NCI-H1694 (cell line): ENCODE measurements around the gene IFNL1.
"Not testable (repeated sequence)": the region's sequence is repeated elsewhere in the genome, so short reads cannot be mapped to it uniquely, and the experiment has no call there.

Source experiments
- DNase-seq: peaks from one replicate; lab custom pipeline; 2025; lab: John Stamatoyannopoulos, UW

Gene IFNL1

DNA sequence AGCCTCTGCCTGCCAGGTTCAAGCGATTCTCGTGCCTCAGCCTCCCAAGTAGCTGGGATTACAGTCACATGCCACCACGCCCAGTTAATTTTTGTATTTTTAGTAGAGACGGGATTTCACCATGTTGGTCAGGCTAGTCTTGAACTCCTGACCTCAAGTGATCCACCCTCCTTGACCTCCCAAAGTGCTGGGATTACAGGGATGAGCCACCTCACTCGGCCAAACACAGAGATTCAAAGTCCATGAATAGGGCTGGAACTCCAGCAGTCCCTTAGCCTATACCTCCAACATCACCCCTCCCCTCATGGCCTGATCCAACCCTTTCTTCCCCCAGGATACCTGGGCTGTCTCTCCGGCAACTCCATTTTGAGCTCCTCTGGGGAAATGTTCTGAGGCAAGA, 36.5 kb downstream of the IFNL1 start:
- not testable (repeated sequence) for DNase-seq

DNA sequence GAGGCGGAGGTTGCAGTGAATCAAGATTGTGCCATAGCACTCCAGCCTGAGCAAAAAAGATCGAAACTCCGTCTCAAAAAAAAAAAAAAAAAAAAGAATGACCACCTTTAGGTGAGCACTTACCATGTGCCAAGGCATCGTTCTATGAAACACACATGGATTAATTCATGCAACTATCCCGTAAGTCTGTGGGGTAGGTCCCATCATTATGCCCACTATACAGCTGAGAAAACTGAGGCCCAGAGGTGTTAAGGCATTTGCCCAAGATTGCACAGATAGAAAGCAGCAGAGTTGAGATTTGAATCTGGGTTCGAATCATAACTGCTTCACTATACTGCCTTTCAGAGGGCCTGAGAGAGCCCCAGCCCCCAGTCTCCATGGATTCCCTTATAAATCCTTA, 37.3 kb downstream of the IFNL1 start:
- no peak for DNase-seq

DNA sequence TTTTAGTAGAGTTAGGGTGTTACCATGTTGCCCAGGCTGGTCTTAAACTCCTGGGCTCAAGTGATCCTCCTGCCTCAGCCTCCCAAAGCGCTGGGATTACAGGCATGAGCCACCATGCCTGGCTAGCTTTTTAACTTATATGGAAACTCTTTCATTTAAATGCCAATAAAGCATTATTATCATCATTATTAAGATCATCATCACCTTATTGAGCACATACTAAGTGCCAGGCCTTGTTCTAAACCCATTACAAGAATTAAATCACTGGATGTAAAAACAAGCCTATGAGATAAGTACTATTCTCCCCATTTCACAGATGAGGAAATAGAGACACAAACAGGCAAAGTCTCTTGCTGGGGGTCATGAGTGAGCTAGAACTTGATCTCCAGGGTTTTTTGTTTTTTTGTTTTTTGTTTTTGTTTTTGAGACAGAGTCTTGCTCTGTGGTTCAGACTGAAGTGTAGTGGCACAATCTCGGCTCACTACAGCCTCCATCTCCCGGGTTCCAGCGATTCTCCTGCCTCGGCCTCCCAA, 38.3 kb downstream of the IFNL1 start:
- DNase-seq, result no peak

DNA sequence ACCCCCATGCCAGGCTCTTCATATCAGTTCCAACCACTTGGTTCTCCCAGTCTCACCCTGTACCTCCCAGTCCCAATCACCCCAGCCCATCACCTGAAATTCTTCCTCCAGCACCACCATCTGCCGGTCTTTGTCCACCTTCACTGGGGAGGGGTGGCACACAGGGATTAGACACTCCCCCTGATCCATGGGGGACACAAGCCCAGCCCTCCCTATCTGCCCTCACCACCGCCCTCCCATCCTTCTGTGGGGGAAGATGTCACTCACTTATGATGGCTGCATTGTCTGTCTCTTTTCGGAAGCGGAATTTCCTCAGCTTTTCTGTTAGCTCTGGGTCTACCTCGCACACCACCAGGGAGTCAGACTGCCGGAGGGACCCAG, 39.0 kb downstream of the IFNL1 start:
- DNase-seq, result no peak

DNA sequence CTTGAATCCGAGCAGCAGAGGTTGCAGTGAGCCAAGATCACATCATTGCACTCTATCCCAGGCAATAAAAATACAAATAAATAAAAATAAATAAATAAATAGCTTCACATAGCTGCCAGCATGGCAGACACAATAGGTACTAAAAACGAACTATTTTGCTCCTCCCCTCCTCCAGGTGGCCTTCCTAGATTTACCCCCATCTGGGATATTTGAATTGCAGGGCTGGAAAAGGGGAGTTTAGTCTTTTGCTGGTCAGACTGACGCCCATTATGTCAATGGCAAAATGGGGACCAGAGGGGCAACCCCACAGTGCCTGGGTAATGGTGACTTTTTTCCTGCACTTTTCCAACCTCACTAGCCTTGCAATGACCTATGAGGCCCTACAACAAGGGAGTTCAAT, 40.3 kb downstream of the IFNL1 start:
- no peak for DNase-seq

DNA sequence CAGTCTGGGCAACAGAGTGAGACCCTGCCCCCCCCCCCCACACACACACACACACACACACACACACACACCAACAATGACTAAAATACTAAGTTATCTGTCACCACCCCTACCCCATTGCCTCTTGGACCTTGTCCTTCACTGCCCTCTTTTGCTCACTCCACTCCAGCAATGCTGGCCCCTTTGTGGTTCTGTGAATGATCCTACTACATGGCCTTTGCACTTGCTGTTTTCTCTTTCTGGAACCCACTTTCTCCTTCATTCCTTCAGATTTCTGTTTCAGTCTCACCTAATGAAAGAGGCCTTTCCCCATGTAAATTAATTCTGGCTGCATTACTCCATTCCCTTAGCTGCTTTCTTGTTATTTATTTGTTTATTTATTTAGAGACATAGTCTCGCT, 43.5 kb downstream of the IFNL1 start:
- no peak for DNase-seq

DNA sequence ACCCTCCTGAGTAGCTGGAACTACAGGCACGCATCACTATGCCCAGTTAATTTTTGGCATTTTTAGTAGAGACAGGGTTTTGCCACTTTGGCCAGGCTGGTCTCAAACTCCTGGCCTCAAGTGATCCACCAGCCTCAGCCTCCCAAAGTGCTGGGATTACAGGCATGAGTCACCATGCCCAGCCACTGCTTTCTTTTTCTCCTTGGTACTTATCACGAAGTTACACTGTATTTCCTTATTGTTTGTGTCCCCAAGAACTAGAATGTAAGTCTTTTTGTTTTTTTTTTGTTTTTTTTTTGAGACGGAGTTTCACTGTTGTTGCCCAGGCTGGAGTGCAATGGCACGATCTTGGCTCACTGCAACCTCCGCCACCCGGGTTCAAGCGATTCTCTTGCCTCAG, 43.9 kb downstream of the IFNL1 start:
- DNase-seq, result not testable (repeated sequence)

DNA sequence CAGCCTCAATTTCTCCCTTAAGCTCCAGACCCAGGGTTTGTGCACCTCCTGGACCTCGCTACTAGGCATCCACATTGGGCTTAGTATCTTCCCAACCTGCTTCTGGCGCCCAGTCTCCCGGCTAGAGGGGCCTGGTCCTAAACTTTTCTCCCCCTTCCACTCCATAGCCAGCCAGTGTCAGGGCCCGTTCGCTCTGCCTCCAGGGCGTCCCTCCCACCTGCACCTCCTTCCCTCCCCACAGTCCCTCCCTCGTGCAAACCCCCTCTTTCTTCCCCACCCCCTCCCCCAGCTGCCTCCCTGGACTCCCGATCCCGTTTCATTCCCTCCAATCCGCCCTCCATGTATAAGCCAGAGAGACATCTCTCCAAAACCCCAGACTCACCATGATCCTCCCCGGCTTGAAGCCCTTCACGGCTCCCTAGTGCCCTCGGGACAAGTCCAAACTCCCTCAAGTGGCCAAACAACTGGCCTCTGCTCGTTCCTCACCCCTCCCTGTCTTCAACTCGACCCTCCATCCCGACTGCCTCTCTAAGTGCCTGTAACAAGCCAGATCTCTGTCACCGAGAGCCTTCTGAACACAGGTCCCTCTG, 45.0 kb downstream of the IFNL1 start:
- DNase-seq, result no peak

DNA sequence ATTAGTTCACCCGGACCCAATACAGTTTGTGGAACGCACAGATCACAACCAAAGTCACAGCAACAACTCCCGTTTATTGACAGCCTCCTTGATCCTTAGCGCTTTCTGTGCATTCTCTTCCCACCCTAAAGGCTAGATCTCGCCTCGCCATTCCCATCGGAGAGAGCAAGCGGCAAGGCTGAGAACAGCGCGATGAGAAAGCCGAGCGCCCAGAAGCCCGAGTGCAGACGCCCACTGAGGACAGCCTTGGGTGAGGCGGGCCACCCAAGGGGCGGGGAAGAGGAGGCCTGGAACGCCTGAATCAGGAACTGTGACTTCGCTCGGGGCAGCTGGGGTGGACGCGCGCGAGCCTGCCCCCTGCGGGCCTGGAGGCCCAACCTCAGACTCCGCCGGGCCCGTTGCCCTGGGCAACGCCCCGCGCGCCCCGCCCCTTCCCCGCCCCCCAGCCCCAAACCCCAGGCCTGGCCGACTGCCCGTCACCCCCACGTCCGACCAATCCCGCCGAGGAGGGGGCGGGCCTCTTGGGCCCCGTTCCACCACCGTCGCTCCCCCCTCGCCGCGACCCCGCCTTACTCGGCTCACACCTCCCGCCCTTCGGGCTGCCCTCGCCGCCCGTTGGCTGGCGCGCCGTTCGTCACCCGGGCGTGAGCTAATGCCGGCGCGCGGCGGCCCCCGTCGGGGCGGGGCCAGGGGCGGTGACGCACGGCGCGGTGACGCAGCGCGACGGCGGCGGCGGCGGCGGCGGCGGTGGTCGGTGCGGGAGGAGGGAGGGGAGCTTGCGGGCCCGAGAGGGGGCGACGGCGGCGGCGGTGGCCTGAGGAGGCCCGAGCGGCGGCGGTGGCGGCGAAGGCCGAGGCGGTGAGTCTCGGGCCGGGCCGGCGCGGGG, 45.8 kb downstream of the IFNL1 start, which contains the start of gene SAMD4B:
TSS of gene SAMD4B (plus strand) at position 703 of the 886 bp plus-strand sequence. CDS start 14,473 bp downstream, outside the sequence.
- DNase-seq, result peak; percentile 97

DNA sequence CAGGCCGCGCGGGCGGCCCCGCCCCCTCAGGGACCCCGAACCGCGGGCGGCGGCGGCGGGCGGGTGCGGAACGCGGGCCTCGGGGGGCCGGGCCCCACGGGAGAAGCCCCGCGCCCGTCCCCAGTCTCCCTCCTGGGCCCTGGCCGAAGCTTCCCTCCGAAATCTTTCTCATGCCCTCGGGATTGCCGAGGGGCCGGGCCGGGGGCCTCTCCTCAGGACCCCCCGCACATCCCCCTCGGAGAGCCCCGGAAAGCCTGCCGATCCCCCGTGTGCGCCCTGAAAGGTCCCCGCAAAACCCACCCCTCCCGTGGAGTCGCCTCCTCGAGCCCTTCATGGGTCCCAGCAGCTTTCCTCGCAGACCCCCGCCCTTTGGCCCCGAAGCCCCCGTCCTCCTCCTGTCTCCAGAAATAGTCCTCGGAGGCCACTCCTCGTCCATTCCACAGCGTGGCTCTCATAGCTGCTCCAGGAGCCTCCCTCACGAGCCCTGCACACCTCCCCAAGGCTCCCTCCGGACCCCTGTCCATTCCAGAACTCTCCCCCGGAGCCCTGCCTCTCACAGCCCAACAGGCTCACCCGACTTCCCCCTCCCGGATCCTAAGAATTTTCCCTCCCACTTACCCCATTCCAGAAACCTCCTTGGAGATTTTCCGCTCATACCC, 46.6 kb downstream of the IFNL1 start:
- DNase-seq, result no peak

DNA sequence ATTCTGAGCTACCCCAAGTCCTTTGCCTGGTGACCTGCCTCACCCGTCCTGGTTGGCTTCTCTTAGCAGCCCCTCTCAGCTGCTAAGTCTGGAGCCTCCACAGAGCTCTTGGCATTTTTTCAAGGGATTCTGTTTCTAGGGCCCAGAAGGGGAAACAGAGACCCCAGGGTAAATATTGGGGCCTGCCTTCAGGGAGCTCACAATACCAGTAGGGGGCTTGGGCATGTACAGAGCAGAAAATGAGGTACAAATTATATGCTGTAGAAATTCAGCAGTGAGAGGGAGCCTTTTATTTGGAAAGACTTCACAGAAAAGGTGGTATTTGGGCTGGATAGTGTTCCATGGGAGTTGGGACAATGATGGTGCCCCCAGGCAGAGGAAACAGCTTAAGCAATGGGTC, 49.7 kb downstream of the IFNL1 start:
- DNase-seq, result no peak

DNA sequence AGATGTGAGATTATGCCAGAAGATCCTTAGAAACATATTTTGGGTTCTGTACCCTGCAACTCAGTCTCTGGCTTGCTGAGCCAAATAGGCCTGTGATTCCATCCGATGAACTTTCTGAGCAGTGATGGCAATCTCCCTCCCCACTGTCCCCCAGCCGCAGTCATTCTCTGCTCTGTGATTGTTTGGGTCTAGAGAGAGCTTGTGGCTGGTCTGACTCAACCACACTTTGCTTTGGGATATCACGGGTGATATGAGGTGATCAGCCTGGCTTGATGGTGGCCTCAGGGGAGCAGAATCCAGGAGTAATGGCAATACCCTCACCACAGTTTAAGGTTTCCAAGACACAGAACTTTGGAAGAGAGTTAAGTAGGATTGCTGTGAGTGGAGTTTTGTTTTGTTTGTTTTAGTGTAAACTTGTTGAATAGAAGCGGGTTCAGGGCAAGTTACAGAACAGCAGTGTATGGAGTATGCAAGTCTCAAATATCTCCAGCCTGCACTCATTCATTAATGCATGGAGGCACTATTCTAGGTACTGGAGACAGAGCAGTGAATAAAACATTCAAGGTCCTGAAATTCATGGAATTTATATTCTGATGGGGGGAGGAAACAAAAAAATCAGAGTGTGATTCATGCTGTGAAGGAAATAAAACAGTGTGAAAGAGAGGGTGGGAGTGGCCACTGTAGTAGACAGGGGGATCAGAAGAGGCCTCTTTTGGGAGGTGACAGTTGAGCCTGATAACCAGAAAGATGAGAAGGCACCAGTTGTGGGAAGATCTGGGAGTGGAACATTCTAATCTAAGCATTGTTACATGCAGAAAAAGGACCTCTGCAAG, 51.3 kb downstream of the IFNL1 start:
- DNase-seq, result no peak
